HepG2 (cell line): Measurements from ENCODE around the gene C10orf143. TPM values are rescaled to one million over a fixed set of nuclear protein-coding genes. Genes with fewer than 3 reads are reported as not detected.

Source experiments
- HNF4A ChIP-seq: sonication (generic); formaldehyde crosslinking; IDR thresholded peaks from 2 replicates; pipeline ENCODE4 v1.4.0; 2020; ENCODE audit warnings: missing genetic modification reagents
- HOXD1 ChIP-seq: sonication (generic); formaldehyde crosslinking; IDR thresholded peaks from 2 replicates; pipeline ENCODE4 v1.5.0; 2020; ENCODE audit warnings: missing genetic modification reagents
- MED13 ChIP-seq: sonication (generic); formaldehyde crosslinking; IDR thresholded peaks from 2 replicates; pipeline ENCODE4 v1.5.0; 2020; ENCODE audit warnings: missing genetic modification reagents
- MEIS1 ChIP-seq: sonication (generic); formaldehyde crosslinking; IDR thresholded peaks from 2 replicates; pipeline ENCODE4 v1.9.0; 2021; ENCODE audit warnings: mild to moderate bottlenecking, missing genetic modification reagents, moderate library complexity, borderline replicate concordance
- MIER2 ChIP-seq: IDR thresholded peaks from 2 replicates; pipeline ENCODE4 v1.6.1; 2016; ENCODE audit warnings: missing biosample characterization, missing genetic modification reagents
- MZF1 ChIP-seq: sonication (generic); formaldehyde crosslinking; IDR thresholded peaks from 2 replicates; pipeline ENCODE4 v1.8.1; 2023; ENCODE audit warnings: mild to moderate bottlenecking, missing genetic modification reagents, borderline replicate concordance
- NCOA5 ChIP-seq: sonication (generic); formaldehyde crosslinking; IDR thresholded peaks from 2 replicates; pipeline ENCODE4 v1.4.0; 2020; ENCODE audit warnings: missing genetic modification reagents
- NR1H2 ChIP-seq: sonication (generic); formaldehyde crosslinking; IDR thresholded peaks from 2 replicates; pipeline ENCODE4 v1.8.1; 2022; ENCODE audit warnings: low read depth, missing genetic modification reagents, borderline replicate concordance
- RBFOX2 ChIP-seq: fragments of 200-400 bp; formaldehyde crosslinking; IDR thresholded peaks from 2 replicates; pipeline ENCODE4 v1.6.1; 2017; ENCODE audit warnings: low read depth, mild to moderate bottlenecking, low read length
- RCOR2 ChIP-seq: IDR thresholded peaks from 2 replicates; pipeline ENCODE4 v1.6.1; 2016; ENCODE audit warnings: missing biosample characterization, missing genetic modification reagents
- SALL1 ChIP-seq: sonication (generic); formaldehyde crosslinking; IDR thresholded peaks from 2 replicates; pipeline ENCODE4 v1.8.0; 2022; ENCODE audit warnings: mild to moderate bottlenecking, missing genetic modification reagents
- SRSF4 ChIP-seq: fragments of 200-400 bp; formaldehyde crosslinking; IDR thresholded peaks from one replicate; pipeline ENCODE4 v1.6.1; 2018; ENCODE audit warnings: mild to moderate bottlenecking, low read depth, low read length, moderate library complexity; ENCODE audit not compliant: poor library complexity, severe bottlenecking
- SYNCRIP ChIP-seq: fragments of 200-400 bp; formaldehyde crosslinking; IDR thresholded peaks from 2 replicates; pipeline ENCODE4 v1.6.1; 2018; ENCODE audit warnings: mild to moderate bottlenecking, low read depth, low read length; ENCODE audit not compliant: insufficient read depth
- TAF15 ChIP-seq: fragments of 200-400 bp; formaldehyde crosslinking; IDR thresholded peaks from one replicate; pipeline ENCODE4 v1.6.1; 2018; ENCODE audit warnings: mild to moderate bottlenecking, low read depth, low read length; ENCODE audit not compliant: poor library complexity, severe bottlenecking
- ZNF224 ChIP-seq: sonication (generic); formaldehyde crosslinking; IDR thresholded peaks from 2 replicates; pipeline ENCODE4 v1.5.0; 2020; ENCODE audit warnings: mild to moderate bottlenecking, missing genetic modification reagents
- ZNF331 ChIP-seq: sonication (generic); formaldehyde crosslinking; IDR thresholded peaks from 2 replicates; pipeline ENCODE4 v1.4.0; 2020; ENCODE audit warnings: missing genetic modification reagents
- ZNF546 ChIP-seq: sonication (generic); formaldehyde crosslinking; conservative IDR thresholded peaks from 2 replicates; pipeline ENCODE4 v1.8.1; 2023; ENCODE audit warnings: mild to moderate bottlenecking, missing genetic modification reagents
- ZNF598 ChIP-seq: sonication (generic); formaldehyde crosslinking; IDR thresholded peaks from 2 replicates; pipeline ENCODE4 v1.5.1; 2020; ENCODE audit warnings: mild to moderate bottlenecking, missing genetic modification reagents, borderline replicate concordance
- ZNF644 ChIP-seq: IDR thresholded peaks from 2 replicates; pipeline ENCODE4 v1.6.1; 2016; ENCODE audit warnings: low read depth
- polyA plus RNA-seq, 8 experiments: library from polyadenylated mRNA; depleted of rRNA in 3 of 8; stranded (reverse) in 7 of 8; unstranded in 1 of 8; fragments of >200 nt; fragmentation: Illumina TruSeq in 4 of 8; extraction: Trizol in 4 of 8; gene quantifications; 2 replicates each; pipeline versions ENCODE4 v1.2.1 to v1.2.3, GENCODE V29; 2011 to 2016; ENCODE audit warnings: low read depth in 4 of 8, missing spikeins in 1 of 8, mixed read lengths in 1 of 8; ENCODE audit not compliant: insufficient read depth in 1 of 8
- total RNA-seq, 5 experiments: library from RNA; depleted of rRNA; stranded (reverse); fragments of >200 nt; fragmentation: Illumina TruSeq; extraction: Trizol; gene quantifications; 2 replicates each; pipeline ENCODE4 v1.2.3, GENCODE V29; 2016; ENCODE audit warnings: low read depth in 1 of 5
- TF ChIP-seq, protein P1 (sequence below): sonication (generic); formaldehyde crosslinking; IDR thresholded peaks from 2 replicates; pipeline ENCODE4 v1.5.1; 2020; ENCODE audit warnings: missing genetic modification reagents, mild to moderate bottlenecking, borderline replicate concordance
- TF ChIP-seq, protein P2 (sequence below): sonication (generic); formaldehyde crosslinking; IDR thresholded peaks from 2 replicates; pipeline ENCODE4 v1.4.0; 2020; ENCODE audit warnings: missing genetic modification reagents
- TF ChIP-seq, protein P3 (sequence below), 2 experiments: sonication (generic) in 1 of 2; formaldehyde crosslinking in 1 of 2; IDR thresholded peaks; 2 replicates each; pipeline versions ENCODE4 v1.4.0 to v1.6.1; 2018 to 2020; ENCODE audit warnings: missing genetic modification reagents in 2 of 2, borderline replicate concordance in 1 of 2, low read depth in 1 of 2, mild to moderate bottlenecking in 1 of 2, missing biosample characterization in 1 of 2
- TF ChIP-seq, protein P4 (sequence below): sonication (generic); formaldehyde crosslinking; IDR thresholded peaks from 2 replicates; pipeline ENCODE4 v1.5.0; 2020; ENCODE audit warnings: missing genetic modification reagents
- TF ChIP-seq, protein P5 (sequence below): sonication (generic); formaldehyde crosslinking; IDR thresholded peaks from 2 replicates; pipeline ENCODE4 v1.8.1; 2023; ENCODE audit warnings: mild to moderate bottlenecking, missing genetic modification reagents, borderline replicate concordance

Gene C10orf143
- total and polyA plus RNA-seq, 2 of the 13 experiments (the other 11 are each of a cell fraction or from before 2014, with no cell fraction given): 0.21 to 0.91 TPM

DNA sequence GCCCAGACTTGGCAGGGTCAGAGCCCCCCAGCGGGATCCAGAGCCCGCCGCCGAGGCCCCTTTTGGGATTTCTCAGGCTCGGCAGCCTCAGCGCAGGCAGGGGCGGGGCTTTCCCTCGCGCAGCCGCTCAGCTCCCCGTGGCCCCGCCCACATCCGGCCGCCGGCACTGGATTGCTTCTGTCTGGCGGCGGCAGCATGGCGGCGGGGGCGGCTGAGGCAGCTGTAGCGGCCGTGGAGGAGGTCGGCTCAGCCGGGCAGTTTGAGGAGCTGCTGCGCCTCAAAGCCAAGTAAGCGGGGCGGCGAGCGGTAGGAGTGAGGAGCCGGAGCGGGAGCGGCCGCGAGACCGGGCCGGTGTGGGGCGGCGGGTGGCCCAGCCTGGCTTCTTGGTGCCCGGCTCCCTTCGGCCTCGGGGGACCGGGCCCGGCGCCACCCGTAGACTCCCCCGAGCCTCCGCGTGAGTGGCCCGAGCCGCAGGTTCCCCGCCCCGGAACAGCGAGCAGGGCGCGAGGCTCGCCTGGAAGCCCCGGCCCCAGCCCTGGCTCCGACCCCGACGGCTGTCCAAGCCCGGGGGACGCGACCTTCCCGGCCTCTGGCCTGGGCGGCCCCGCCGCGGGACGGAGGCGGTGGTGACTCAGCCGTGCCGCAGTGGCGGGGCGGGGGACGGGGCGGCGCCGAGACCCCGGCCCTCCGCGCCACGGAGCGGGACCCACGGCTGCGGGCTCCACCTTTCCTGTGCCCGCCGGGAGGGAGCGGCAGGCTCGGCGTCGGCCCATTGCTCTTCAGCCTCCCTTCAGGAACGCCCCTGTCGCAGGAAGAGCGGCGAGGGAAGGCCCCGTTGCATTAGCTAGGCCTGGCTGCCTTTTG, 25.8 kb upstream of the C10orf143 start, which contains the start of gene GLRX3 (continued):
- TF ChIP-seq TAF15 (peak; percentile 39), ZNF546 (CRISPR knock-in tag) (no peak), ZNF331 (peak; percentile 42), MIER2 (CRISPR knock-in tag) (no peak), MED13 (CRISPR knock-in tag) (no peak), NR1H2 (CRISPR knock-in tag) (no peak), MZF1 (CRISPR knock-in tag) (no peak), NCOA5 (CRISPR knock-in tag) (no peak), MEIS1 (CRISPR knock-in tag) (peak; percentile 36; the same call in 1 of the 2 replicates), ZNF598 (CRISPR knock-in tag) (no peak), RBFOX2 (peak; percentile 96), HOXD1 (CRISPR knock-in tag) (0 out of 2 replicates have a peak, but pooled peaks have one; percentile 80), SALL1 (CRISPR knock-in tag) (peak; percentile 53; the same call in 1 of the 2 replicates), HNF4A (CRISPR knock-in tag) (no peak), ZNF644 (no peak), ZNF224 (no peak), SYNCRIP (no peak), SRSF4 (no peak), RCOR2 (CRISPR knock-in tag) (no peak)
- TF ChIP-seq, protein P1, sequence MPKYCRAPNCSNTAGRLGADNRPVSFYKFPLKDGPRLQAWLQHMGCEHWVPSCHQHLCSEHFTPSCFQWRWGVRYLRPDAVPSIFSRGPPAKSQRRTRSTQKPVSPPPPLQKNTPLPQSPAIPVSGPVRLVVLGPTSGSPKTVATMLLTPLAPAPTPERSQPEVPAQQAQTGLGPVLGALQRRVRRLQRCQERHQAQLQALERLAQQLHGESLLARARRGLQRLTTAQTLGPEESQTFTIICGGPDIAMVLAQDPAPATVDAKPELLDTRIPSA: peak; percentile 79; the same call in 1 of the 2 replicates
- TF ChIP-seq, protein P2, sequence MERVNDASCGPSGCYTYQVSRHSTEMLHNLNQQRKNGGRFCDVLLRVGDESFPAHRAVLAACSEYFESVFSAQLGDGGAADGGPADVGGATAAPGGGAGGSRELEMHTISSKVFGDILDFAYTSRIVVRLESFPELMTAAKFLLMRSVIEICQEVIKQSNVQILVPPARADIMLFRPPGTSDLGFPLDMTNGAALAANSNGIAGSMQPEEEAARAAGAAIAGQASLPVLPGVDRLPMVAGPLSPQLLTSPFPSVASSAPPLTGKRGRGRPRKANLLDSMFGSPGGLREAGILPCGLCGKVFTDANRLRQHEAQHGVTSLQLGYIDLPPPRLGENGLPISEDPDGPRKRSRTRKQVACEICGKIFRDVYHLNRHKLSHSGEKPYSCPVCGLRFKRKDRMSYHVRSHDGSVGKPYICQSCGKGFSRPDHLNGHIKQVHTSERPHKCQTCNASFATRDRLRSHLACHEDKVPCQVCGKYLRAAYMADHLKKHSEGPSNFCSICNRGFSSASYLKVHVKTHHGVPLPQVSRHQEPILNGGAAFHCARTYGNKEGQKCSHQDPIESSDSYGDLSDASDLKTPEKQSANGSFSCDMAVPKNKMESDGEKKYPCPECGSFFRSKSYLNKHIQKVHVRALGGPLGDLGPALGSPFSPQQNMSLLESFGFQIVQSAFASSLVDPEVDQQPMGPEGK (CRISPR knock-in tag): peak; percentile 65
- TF ChIP-seq, protein P3, sequence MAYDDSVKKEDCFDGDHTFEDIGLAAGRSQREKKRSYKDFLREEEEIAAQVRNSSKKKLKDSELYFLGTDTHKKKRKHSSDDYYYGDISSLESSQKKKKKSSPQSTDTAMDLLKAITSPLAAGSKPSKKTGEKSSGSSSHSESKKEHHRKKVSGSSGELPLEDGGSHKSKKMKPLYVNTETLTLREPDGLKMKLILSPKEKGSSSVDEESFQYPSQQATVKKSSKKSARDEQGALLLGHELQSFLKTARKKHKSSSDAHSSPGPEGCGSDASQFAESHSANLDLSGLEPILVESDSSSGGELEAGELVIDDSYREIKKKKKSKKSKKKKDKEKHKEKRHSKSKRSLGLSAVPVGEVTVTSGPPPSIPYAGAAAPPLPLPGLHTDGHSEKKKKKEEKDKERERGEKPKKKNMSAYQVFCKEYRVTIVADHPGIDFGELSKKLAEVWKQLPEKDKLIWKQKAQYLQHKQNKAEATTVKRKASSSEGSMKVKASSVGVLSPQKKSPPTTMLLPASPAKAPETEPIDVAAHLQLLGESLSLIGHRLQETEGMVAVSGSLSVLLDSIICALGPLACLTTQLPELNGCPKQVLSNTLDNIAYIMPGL (CRISPR knock-in tag; IDR thresholded peaks at IDR 0.05; ENCODE audit: borderline replicate concordance in 1 of 2, low read depth in 1 of 2): peak; percentile 25 to 84; a peak in 3 of 4 replicates
- TF ChIP-seq, protein P4, sequence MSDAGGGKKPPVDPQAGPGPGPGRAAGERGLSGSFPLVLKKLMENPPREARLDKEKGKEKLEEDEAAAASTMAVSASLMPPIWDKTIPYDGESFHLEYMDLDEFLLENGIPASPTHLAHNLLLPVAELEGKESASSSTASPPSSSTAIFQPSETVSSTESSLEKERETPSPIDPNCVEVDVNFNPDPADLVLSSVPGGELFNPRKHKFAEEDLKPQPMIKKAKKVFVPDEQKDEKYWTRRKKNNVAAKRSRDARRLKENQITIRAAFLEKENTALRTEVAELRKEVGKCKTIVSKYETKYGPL (CRISPR knock-in tag): peak; percentile 37; the same call in 1 of the 2 replicates
- TF ChIP-seq, protein P5, sequence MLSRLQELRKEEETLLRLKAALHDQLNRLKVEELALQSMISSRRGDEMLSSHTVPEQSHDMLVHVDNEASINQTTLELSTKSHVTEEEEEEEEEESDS (CRISPR knock-in tag): no peak
